Epithelial cell of esophagus (primary cell): ENCODE measurements around the gene SLC26A11.
"Not testable (repeated sequence)": the region's sequence is repeated elsewhere in the genome, so short reads cannot be mapped to it uniquely, and the experiment has no call there.

Source experiments
- DNase-seq: peaks from one replicate; pipeline ENCODE4 v3.0.0; 2010; ENCODE audit warnings: low read depth
- H3K4me3 ChIP-seq: 2 replicates; pipeline ENCODE4 v1.5.1; 2011; ENCODE audit warnings: mild to moderate bottlenecking, low read length, control low read depth
- CTCF ChIP-seq: IDR thresholded peaks from 2 replicates; pipeline ENCODE4 v1.5.1; 2011; ENCODE audit warnings: low read depth, mild to moderate bottlenecking, low read length, control low read depth, inconsistent platforms; ENCODE audit not compliant: insufficient read depth; ENCODE audit errors: missing control alignments

SLC26A11 gene

GRCh38 chr17:80295146-80295545 lies 74.9 kb downstream of the SLC26A11 start:
- TF ChIP-seq CTCF, result no peak
- no peak for DNase-seq
- H3K4me3 ChIP-seq, result no peak overlapping the region

GRCh38 chr17:80295559-80295958 lies 75.3 kb downstream of the SLC26A11 start:
- DNase-seq, result no peak
- no peak overlapping the region for H3K4me3 ChIP-seq
- no peak for TF ChIP-seq CTCF

GRCh38 chr17:80296221-80296620 lies 76.0 kb downstream of the SLC26A11 start:
- no peak for DNase-seq
- TF ChIP-seq CTCF, result no peak
- no peak overlapping the region for H3K4me3 ChIP-seq

GRCh38 chr17:80297996-80298560 lies 77.9 kb downstream of the SLC26A11 start:
- TF ChIP-seq CTCF, result no peak
- no peak for DNase-seq
- H3K4me3 ChIP-seq, result no peak overlapping the region

GRCh38 chr17:80299350-80300100 lies 79.3 kb downstream of the SLC26A11 start:
- DNase-seq, H3K4me3 ChIP-seq: not testable (repeated sequence)

- not testable (repeated sequence) for DNase-seq, H3K4me3 ChIP-seq
These were observed 80.5 kb downstream of the SLC26A11 start for GRCh38 chr17:80300756-80301155.
